ENCODE measurements around the gene SLC12A7. TPM values are rescaled to one million over a fixed set of nuclear protein-coding genes. Genes with fewer than 3 reads are reported as not detected.

SLC12A7 gene
- total RNA-seq, 1 experiment from 2014 or later = 30.8 TPM

DNA sequence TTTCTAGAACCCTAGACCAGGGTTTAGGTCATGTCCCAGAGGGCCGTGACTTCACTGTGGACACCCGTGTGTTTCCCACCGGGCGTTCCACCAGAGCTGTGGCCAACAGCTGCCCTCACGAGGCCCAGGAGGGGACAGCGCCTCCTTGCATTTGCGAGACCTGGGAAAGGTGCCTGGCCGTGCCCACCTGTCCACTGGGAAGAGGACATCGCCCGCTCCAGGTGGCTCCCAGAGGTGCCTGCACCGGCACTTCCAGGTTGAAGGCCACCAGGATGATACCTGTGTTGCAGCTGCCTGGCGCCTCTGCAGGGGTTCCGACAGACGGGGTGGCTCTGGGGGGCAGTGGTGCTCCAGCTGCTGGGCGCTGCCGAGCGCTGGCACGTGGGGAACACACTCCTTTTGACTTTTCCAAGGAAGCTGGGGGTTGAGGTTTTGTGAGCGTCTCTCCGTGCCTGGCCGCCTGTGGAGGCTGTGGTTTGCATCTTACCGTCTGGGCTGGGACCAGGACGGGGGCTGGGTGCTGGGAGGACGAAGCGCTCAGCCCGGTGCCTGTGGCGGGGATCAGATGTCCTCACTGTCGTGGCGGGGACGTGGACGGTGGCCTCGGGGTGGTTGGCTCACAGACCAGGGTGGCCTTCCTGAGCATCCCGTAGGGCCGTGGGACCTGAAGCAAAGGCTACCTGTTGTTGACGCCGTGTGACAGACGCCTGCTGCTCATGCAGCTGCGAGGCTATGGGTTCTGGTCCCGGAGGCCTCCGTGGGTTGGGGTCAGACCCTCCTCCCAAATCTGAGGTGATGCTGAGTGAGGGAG is 84.0 kb downstream of the SLC12A7 start:
- Histone ChIP-seq H3K27ac (ENCODE audit: insufficient read length, low read depth, low read length) (no peak overlapping the region), H4K91ac (ENCODE audit: insufficient read length, low read depth, low read length) (no peak overlapping the region), H2BK5ac (ENCODE audit: insufficient read length, low read length) (no peak overlapping the region), H3K23me2 (ENCODE audit: insufficient read length, low read depth, low read length, poor library complexity, severe bottlenecking) (no peaks in the 10 kb centered on the region), H3K4me1 (ENCODE audit: insufficient read depth, low read length) (no peaks in the 10 kb centered on the region), H2BK120ac (ENCODE audit: low read depth, low read length, poor library complexity, severe bottlenecking) (no peak overlapping the region), H3K18ac (ENCODE audit: insufficient read length, low read depth, low read length) (no peak overlapping the region), H4K5ac (ENCODE audit: insufficient read length, low read depth, low read length) (no peak overlapping the region), H3T11ph (ENCODE audit: low read length) (no peak overlapping the region), H3K79me2 (ENCODE audit: insufficient read depth, low read length) (no peaks in the 10 kb centered on the region), H3K27me3 (ENCODE audit: insufficient read depth, low read length) (no peaks in the 10 kb centered on the region), H2BK12ac (ENCODE audit: insufficient read length, low read depth, low read length) (no peak overlapping the region), H3K4me2 (ENCODE audit: insufficient read depth, insufficient read length, low read length) (no peak overlapping the region), H4K20me1 (ENCODE audit: control insufficient read depth, insufficient read depth, insufficient read length) (no peaks in the 10 kb centered on the region), H3K23ac (ENCODE audit: insufficient read length, low read depth, low read length) (no peak overlapping the region), H3K9me3 (ENCODE audit: control insufficient read depth, low read depth, low read length) (no peaks in the 10 kb centered on the region), H3K79me1 (ENCODE audit: insufficient read depth, low read depth, low read length, poor library complexity, severe bottlenecking) (no peaks in the 10 kb centered on the region), H3K9ac (ENCODE audit: extremely low read depth, insufficient read length, low read length) (no peak overlapping the region), H2BK15ac (ENCODE audit: low read depth, low read length) (no peak overlapping the region), H3K14ac (ENCODE audit: insufficient read depth, low read length) (no peak overlapping the region; the same call in 1 of the 2 replicates), H3K56ac (ENCODE audit: insufficient read length, low read depth, low read length) (no peak overlapping the region), H2BK20ac (ENCODE audit: low read depth, low read length, poor library complexity, severe bottlenecking) (no peak overlapping the region), H2AFZ (ENCODE audit: low read length) (no peak overlapping the region), H4K8ac (replicated peaks; ENCODE audit: insufficient read length, low read depth, low read length) (no peak overlapping the region), H3K4ac (ENCODE audit: low read depth, low read length) (no peak overlapping the region), H2AK5ac (ENCODE audit: insufficient read length, low read length) (no peak overlapping the region)
- H3K27me3 Mint-ChIP-seq (ENCODE audit: low read depth) = no peaks in the 10 kb centered on the region
- H3K27ac Mint-ChIP-seq = no peak overlapping the region; a peak in 2 of 7 replicates
- no peak overlapping the region for H3K4me3 Mint-ChIP-seq
- no CpG with 5 or more reads among the region's 40 CpGs for WGBS (ENCODE audit: extremely low coverage, insufficient read length, low lambda C conversion rate)
- H3K36me3 Mint-ChIP-seq (ENCODE audit: insufficient read depth in 1 of 3, low read depth in 3 of 3) = no peaks in the 10 kb centered on the region
- H3K4me1 Mint-ChIP-seq = peaks cover 0 to 10% of the 10 kb centered on the region in 2 experiments; a peak in 1 of 4 replicates
- TF ChIP-seq, protein P1, sequence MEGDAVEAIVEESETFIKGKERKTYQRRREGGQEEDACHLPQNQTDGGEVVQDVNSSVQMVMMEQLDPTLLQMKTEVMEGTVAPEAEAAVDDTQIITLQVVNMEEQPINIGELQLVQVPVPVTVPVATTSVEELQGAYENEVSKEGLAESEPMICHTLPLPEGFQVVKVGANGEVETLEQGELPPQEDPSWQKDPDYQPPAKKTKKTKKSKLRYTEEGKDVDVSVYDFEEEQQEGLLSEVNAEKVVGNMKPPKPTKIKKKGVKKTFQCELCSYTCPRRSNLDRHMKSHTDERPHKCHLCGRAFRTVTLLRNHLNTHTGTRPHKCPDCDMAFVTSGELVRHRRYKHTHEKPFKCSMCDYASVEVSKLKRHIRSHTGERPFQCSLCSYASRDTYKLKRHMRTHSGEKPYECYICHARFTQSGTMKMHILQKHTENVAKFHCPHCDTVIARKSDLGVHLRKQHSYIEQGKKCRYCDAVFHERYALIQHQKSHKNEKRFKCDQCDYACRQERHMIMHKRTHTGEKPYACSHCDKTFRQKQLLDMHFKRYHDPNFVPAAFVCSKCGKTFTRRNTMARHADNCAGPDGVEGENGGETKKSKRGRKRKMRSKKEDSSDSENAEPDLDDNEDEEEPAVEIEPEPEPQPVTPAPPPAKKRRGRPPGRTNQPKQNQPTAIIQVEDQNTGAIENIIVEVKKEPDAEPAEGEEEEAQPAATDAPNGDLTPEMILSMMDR (conservative IDR thresholded peaks at IDR 0.05) = no peak
- H3K9me3 Mint-ChIP-seq = no peaks in the 10 kb centered on the region
- DNase-seq = no peak

All from H9 (cell line).